ENCODE measurements around the gene RBBP8NL. TPM values are rescaled to one million over a fixed set of nuclear protein-coding genes. Genes with fewer than 3 reads are reported as not detected.
A peak's percentile ranks its signal among the peaks of the same experiment; 100 is the strongest.

Gene RBBP8NL
- total RNA-seq, 1 experiment from 2014 or later = 0.28 TPM

GRCh38 chr20:62408055-62408454 is 19.3 kb downstream of the RBBP8NL start:
- Mint-ChIP-seq H3K36me3 (ENCODE audit: insufficient read depth in 1 of 3, low read depth in 3 of 3) (no peaks in the 10 kb centered on the region; a peak in 1 of 7 replicates), H3K4me1 (peaks cover 9 to 15% of the 10 kb centered on the region in 2 experiments), H3K27ac (no peak overlapping the region), H3K27me3 (ENCODE audit: low read depth) (peaks cover 16% of the 10 kb centered on the region), H3K9me3 (no peaks in the 10 kb centered on the region), H3K4me3 (peak overlapping the region in 1 of 2 experiments; percentile 80; a peak in 3 of 5 replicates)
- Histone ChIP-seq H3K79me2 (ENCODE audit: insufficient read depth, low read length) (no peaks in the 10 kb centered on the region), H4K20me1 (ENCODE audit: control insufficient read depth, insufficient read depth, insufficient read length) (no peaks in the 10 kb centered on the region), H3K18ac (ENCODE audit: insufficient read length, low read depth, low read length) (no peak overlapping the region), H2BK5ac (ENCODE audit: insufficient read length, low read length) (no peak overlapping the region), H2AFZ (ENCODE audit: low read length) (no peak overlapping the region), H3K56ac (ENCODE audit: insufficient read length, low read depth, low read length) (no peak overlapping the region), H3K79me1 (ENCODE audit: insufficient read depth, low read depth, low read length, poor library complexity, severe bottlenecking) (no peaks in the 10 kb centered on the region), H3K9me3 (ENCODE audit: control insufficient read depth, low read depth, low read length) (no peaks in the 10 kb centered on the region), H2BK15ac (ENCODE audit: low read depth, low read length) (no peak overlapping the region), H2BK12ac (ENCODE audit: insufficient read length, low read depth, low read length) (no peak overlapping the region), H3K4me1 (ENCODE audit: insufficient read depth, low read length) (no peaks in the 10 kb centered on the region), H3K23ac (ENCODE audit: insufficient read length, low read depth, low read length) (no peak overlapping the region), H3K23me2 (ENCODE audit: insufficient read length, low read depth, low read length, poor library complexity, severe bottlenecking) (no peaks in the 10 kb centered on the region), H2BK20ac (ENCODE audit: low read depth, low read length, poor library complexity, severe bottlenecking) (no peak overlapping the region), H3K4ac (ENCODE audit: low read depth, low read length) (no peak overlapping the region), H2AK5ac (ENCODE audit: insufficient read length, low read length) (no peak overlapping the region), H4K8ac (replicated peaks; ENCODE audit: insufficient read length, low read depth, low read length) (no peak overlapping the region), H4K91ac (ENCODE audit: insufficient read length, low read depth, low read length) (no peak overlapping the region), H3T11ph (ENCODE audit: low read length) (no peak overlapping the region), H3K27ac (ENCODE audit: insufficient read length, low read depth, low read length) (no peak overlapping the region), H3K9ac (ENCODE audit: extremely low read depth, insufficient read length, low read length) (no peak overlapping the region), H3K4me2 (ENCODE audit: insufficient read depth, insufficient read length, low read length) (no peak overlapping the region), H4K5ac (ENCODE audit: insufficient read length, low read depth, low read length) (no peak overlapping the region), H3K27me3 (ENCODE audit: insufficient read depth, low read length) (no peaks in the 10 kb centered on the region), H3K14ac (ENCODE audit: insufficient read depth, low read length) (no peak overlapping the region), H2BK120ac (ENCODE audit: low read depth, low read length, poor library complexity, severe bottlenecking) (no peak overlapping the region)
- no peak for TF ChIP-seq CTCF (conservative IDR thresholded peaks at IDR 0.05)
- no peak for DNase-seq
- WGBS (ENCODE audit: extremely low coverage, insufficient read length, low lambda C conversion rate) = no CpG with 5 or more reads among the region's 15 CpGs

Data from H9 (cell line).